ENCODE measurements around the gene BABAM1. TPM values are rescaled to one million over a fixed set of nuclear protein-coding genes. Genes with fewer than 3 reads are reported as not detected.
A peak's percentile ranks its signal among the peaks of the same experiment; 100 is the strongest.
"Not testable (repeated sequence)": the region's sequence is repeated elsewhere in the genome, so short reads cannot be mapped to it uniquely, and the experiment has no call there.

Gene BABAM1
- total RNA-seq, 4 donors from 2014 or later, result 72.2 to 92.3 (median 82.5) TPM

DNA sequence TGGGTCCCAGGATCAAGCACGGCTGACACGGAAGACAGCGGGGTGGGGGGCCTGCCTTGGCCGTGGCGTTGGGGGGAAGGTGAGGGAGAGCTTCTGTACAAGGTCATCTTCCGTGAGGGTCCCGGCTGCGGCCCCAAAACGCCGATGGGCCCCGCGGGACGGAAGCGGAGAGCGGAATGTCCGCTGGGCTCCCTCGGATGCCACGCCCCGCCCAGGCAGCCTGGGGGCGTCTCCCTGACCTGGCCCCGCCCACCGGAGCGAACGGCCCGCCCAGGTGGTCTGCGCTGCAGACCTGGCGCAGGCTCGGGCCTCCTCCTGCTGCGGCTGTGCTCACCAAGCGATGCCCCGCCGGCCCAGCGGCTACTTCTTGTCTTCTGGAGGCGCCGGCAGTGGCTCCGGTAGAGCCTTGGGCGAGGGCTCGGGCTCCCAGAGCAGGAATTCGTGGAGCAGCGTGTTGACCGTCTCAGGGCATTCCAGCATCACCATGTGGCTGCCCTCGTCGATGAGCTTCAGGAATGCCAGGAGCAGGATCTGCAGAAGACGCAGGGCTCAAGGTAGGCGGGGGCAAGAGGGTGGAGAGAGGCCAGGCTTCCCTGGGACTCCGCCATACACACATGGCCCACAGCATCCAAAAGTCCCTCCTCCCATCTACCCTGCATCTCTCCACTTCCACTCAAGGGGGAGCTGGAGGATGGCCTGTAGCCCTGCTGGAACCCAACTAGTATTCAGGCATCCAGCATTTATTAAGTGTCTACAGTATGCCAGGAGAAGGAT lies 25.2 kb downstream of the BABAM1 start:
- Histone ChIP-seq H3K27ac (replicated peaks in 1 of 4) (peak overlapping the region; percentile 78 to 90 (median 84)), H3K36me3 (peaks cover 3 to 21% (median 13%) of the 10 kb centered on the region in 4 donors), H3K4me3 (peak overlapping the region; percentile 58 to 65 (median 62)), H3K4me1 (peaks cover 0 to 34% (median 21%) of the 10 kb centered on the region in 4 donors), H3K27me3 (no peaks in the 10 kb centered on the region), H3K9me3 (no peaks in the 10 kb centered on the region)
- TF ChIP-seq, protein P1, sequence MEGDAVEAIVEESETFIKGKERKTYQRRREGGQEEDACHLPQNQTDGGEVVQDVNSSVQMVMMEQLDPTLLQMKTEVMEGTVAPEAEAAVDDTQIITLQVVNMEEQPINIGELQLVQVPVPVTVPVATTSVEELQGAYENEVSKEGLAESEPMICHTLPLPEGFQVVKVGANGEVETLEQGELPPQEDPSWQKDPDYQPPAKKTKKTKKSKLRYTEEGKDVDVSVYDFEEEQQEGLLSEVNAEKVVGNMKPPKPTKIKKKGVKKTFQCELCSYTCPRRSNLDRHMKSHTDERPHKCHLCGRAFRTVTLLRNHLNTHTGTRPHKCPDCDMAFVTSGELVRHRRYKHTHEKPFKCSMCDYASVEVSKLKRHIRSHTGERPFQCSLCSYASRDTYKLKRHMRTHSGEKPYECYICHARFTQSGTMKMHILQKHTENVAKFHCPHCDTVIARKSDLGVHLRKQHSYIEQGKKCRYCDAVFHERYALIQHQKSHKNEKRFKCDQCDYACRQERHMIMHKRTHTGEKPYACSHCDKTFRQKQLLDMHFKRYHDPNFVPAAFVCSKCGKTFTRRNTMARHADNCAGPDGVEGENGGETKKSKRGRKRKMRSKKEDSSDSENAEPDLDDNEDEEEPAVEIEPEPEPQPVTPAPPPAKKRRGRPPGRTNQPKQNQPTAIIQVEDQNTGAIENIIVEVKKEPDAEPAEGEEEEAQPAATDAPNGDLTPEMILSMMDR (IDR thresholded peaks at IDR 0.05), result peak; percentile 66 to 84 (median 69)
- TF ChIP-seq POLR2AphosphoS5 (IDR thresholded peaks at IDR 0.05) (peak; percentile 47 to 62), POLR2A (IDR thresholded peaks at IDR 0.05; ENCODE audit: low read depth) (no peak), EP300 (IDR thresholded peaks at IDR 0.05) (no peak)
- 0% methylated on average over 21 of the region's 46 CpGs for WGBS
- DNase-seq (ENCODE audit: extremely low spot score), result peak; percentile 92
- intact Hi-C loops (cut with DNase I), result loop anchor here (5.0 kb wide), 1 partner anchor 100 kb away; the partner anchor contains the start of gene CCDC194

DNA sequence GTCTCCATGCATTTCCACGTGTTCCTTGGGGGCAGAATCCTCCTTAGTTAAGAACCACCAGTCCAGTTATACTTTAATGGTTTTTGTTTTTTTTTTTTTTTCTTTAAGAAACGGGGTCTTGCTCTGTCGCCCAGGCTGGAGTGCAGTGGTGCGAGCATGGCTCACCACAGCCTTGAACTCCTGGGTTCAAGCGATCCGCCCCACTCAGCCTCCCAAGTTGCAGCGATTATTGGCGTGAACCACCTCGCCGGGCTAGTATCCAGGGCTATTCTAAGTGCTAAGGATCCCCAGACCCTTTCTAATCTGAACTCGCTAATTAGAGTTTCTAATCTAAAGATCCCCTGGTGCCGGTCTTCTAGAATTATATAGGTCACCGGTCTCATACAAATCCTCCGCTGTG lies 26.4 kb downstream of the BABAM1 start:
- no peak for TF ChIP-seq EP300 (IDR thresholded peaks at IDR 0.05)
- no peak for TF ChIP-seq POLR2AphosphoS5 (IDR thresholded peaks at IDR 0.05)
- TF ChIP-seq, protein P1 (IDR thresholded peaks at IDR 0.05), result no peak
- TF ChIP-seq POLR2A (IDR thresholded peaks at IDR 0.05; ENCODE audit: low read depth), result no peak
- Histone ChIP-seq H3K9me3 (peaks cover 0 to 5% (median 0%) of the 10 kb centered on the region in 4 donors), H3K4me1 (peaks cover 0 to 34% (median 21%) of the 10 kb centered on the region in 4 donors), H3K27me3 (no peaks in the 10 kb centered on the region), H3K27ac (replicated peaks in 1 of 4) (no peak overlapping the region), H3K36me3 (peaks cover 3 to 28% (median 18%) of the 10 kb centered on the region in 4 donors), H3K4me3 (no peak overlapping the region)
- DNase-seq (ENCODE audit: extremely low spot score), result no peak
- WGBS, result 86% methylated on average over 14 of the region's 14 CpGs
- intact Hi-C loops (cut with DNase I), result loop anchor here (5.0 kb wide), 1 partner anchor 99 kb away; the partner anchor contains the start of gene CCDC194

DNA sequence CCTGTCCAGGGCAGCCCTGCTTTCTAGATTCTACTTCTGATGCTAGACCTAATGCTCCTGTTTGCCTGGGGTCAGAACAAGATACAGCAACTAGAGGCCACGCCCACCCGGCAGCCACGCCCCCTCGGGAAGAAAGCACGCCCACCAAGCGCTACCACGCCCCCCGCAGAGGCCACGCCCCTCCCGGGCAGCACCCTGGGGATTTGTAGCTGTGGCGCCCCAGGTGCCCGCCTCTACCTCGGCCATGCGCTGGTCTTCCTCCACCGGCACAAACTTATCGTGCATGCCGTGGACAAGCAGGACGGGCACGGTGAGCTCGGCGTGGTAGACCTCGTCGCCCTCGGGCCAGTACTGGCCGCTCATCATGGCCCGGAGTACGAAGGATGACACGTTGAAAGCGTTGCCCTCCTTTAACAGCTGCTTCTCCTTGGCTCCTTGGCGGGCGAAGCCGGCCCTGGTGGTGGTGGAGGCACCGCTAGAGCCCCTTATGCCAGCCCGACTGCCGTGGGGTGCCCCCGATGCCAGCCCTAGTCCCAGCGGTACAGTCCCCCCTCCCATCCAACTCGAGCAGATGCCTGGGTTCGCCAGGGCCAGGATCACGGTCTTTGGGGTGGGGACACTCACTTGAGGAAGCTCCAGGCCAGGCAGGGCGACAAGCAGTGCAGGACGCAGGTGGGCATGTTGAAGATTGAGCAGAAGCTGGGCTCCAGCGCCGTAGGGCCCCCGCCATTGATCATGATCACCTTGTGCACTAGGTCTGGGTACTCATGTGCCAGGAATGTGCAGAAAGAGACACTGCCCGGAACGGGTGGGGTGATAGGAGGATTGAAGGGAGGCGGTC lies 27.0 kb downstream of the BABAM1 start:
- intact Hi-C loops (cut with DNase I), result loop anchor here (5.0 kb wide), 1 partner anchor 98 kb away; the partner anchor contains the start of gene CCDC194
- 75% methylated on average over 36 of the region's 48 CpGs for WGBS
- DNase-seq (ENCODE audit: extremely low spot score), result peak; percentile 70
- no peaks in the 10 kb centered on the region for H3K27me3 ChIP-seq
- no peak for TF ChIP-seq POLR2AphosphoS5 (IDR thresholded peaks at IDR 0.05)
- TF ChIP-seq POLR2A (IDR thresholded peaks at IDR 0.05; ENCODE audit: low read depth), result no peak
- TF ChIP-seq, protein P1 (IDR thresholded peaks at IDR 0.05), result no peak
- no peak for TF ChIP-seq EP300 (IDR thresholded peaks at IDR 0.05)
- peaks cover 0 to 5% (median 0%) of the 10 kb centered on the region in 4 donors for H3K9me3 ChIP-seq
- H3K36me3 ChIP-seq, result peaks cover 3 to 28% (median 18%) of the 10 kb centered on the region in 4 donors
- no peak overlapping the region for H3K4me3 ChIP-seq
- no peak overlapping the region for H3K27ac ChIP-seq (replicated peaks in 1 of 4)
- H3K4me1 ChIP-seq, result peaks cover 0 to 30% (median 19%) of the 10 kb centered on the region in 4 donors

DNA sequence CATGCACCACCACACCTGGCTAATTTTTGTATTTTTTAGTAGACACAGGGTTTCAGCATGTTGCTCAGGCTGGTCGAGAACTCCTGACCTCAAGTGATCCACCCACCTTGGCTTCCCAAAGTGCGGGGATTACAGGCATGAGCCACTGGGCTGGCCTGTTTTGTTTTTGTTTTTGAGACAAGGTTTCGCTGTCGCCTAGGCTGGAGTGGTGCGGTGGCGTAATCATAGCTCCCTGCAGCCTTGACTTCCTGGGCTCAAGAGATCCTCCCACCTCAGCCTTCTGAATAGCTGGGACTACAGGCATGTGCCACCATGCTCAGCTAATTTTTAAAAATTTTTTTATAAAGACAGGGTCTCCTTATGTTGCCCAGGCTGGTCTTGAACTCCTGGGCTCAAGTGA lies 28.3 kb downstream of the BABAM1 start:
- intact Hi-C loops (cut with DNase I), result not testable (repeated sequence)
- WGBS, result 98% methylated on average over 6 of the region's 6 CpGs

More for the DNA sequence above, 28.3 kb downstream of the BABAM1 start:
- H3K4me1 ChIP-seq, result peaks cover 0 to 32% (median 18%) of the 10 kb centered on the region in 4 donors
- not testable (repeated sequence) for DNase-seq (ENCODE audit: extremely low spot score); H3K27me3 ChIP-seq; H3K9me3 ChIP-seq; H3K27ac ChIP-seq (replicated peaks in 1 of 4); H3K4me3 ChIP-seq
- H3K36me3 ChIP-seq, result peaks cover 3 to 33% (median 21%) of the 10 kb centered on the region in 4 donors
